ENCODE data around the gene BLMH.
"Not testable (repeated sequence)": the region's sequence is repeated elsewhere in the genome, so short reads cannot be mapped to it uniquely, and the experiment has no call there.

BLMH gene

GRCh38 chr17:30228011-30228410 lies 63.7 kb downstream of the BLMH start:
- no peak for DNase-seq (ENCODE audit: low read depth)

DNA sequence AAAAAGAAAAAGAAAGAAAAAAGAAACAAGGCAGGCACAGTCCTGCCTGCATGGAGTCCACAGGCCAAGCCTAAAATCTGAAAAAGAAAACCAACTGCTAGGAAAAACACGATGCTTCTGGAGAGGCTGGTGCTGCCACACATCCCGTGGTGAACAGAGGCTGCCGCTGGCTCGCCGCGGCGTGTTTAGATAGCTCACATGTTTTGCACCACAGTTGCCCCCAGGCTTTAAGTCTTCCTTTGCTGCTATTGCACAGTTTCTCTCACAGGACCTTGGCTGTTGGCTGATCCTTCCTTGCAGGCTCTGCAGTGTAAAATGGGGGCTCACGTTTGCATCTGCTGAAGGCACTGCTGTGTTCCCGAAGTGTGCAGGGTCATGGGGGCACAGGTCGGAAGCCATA lies 64.9 kb downstream of the BLMH start:
- no peak for DNase-seq (ENCODE audit: low read depth)

GRCh38 chr17:30225919-30226553 lies 65.7 kb downstream of the BLMH start:
- no peak for DNase-seq (ENCODE audit: low read depth)

GRCh38 chr17:30225112-30225511 lies 66.6 kb downstream of the BLMH start:
- no peak for DNase-seq (ENCODE audit: low read depth)

- DNase-seq (ENCODE audit: low read depth) = no peak
Observed at GRCh38 chr17:30224419-30224960, 67.3 kb downstream of the BLMH start.

DNA sequence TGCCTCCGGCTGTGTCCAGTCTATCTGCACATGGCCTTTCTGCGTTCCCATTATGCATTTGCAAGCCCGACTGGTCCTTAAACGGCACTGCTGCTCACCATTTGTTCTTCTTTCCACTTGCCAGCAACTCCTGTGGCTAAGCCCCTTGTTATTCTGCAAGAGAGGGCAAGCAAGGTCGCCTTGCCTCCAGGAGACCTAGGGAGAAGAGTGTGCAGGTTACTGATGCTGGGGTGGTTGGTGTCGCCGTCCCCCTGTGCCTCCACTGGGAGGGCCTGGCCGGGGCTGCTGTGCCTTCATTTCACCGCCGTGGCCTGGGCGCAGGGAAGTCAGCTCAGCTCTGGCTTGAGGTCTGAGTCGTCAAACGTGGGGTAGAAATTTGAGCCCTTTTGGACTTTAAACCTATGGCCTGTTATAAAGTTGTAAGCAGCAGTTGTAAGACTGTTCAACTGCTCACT lies 69.0 kb downstream of the BLMH start:
- DNase-seq (ENCODE audit: low read depth) = no peak

DNA sequence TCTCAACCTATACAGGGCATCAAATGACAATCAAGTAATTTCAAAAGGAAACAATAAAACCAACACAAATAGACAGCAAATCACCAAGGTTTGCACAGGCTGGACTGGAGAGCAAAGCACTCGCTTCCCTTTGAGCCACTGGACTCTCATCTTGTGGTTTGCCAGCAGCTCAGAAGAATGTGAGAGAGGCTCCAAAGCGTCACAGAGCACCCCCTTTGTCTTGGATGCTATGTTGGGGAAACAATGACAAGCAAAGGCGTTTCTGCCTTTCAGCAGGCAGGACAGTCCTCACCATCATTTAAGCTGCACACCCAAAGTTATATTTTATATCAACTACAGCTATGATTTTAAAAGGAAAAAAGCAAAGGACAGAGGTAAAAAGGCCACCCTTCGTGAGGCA lies 69.5 kb downstream of the BLMH start:
- no peak for DNase-seq (ENCODE audit: low read depth)

GRCh38 chr17:30221346-30221745 lies 70.4 kb downstream of the BLMH start:
- no peak for DNase-seq (ENCODE audit: low read depth)

- DNase-seq (ENCODE audit: low read depth) = no peak
Observed at GRCh38 chr17:30220414-30220813, 71.3 kb downstream of the BLMH start.

GRCh38 chr17:30219833-30220232 lies 71.9 kb downstream of the BLMH start:
- DNase-seq (ENCODE audit: low read depth) = no peak

DNA sequence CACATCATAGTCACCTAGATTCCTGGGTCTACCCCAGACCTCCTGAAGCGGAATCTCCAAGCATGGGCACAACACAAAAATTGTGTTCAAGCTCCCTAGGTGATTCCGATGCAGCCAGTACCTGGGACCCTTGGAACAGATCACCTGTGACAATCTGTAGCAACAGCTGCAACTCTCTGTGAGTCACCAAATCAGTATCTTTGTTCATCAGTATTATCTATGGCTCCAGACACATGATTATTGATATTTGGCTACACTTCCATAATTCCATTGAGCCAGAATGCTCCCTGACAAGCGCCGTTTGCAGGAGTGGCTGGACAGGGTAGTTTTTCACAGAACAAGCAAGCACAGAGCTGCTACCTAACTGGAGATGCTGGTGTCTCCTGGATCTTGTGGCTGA lies 72.4 kb downstream of the BLMH start:
- DNase-seq (ENCODE audit: low read depth) = no peak

DNA sequence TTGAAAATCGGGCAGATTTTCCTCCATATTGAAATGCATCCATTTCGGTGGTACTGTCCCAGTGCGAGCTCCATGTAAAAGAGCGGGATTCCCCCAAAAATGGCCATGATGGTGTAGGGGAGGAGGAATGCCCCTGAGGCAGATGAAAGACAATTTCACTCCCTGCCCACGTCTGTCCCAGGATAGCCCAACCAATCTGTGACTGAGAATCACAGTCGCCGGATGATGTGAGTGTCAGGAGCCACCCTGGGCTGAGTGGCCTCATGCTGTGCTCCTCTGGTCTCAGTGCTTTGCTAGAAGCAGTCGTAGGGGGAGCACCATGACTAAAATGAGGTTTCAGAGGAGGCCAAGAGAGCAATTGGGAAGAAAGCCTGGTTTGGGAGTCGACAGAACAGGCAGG lies 72.9 kb downstream of the BLMH start:
- no peak for DNase-seq (ENCODE audit: low read depth)

- no peak for DNase-seq (ENCODE audit: low read depth)
Observed at GRCh38 chr17:30217746-30218245, 73.9 kb downstream of the BLMH start.

DNA sequence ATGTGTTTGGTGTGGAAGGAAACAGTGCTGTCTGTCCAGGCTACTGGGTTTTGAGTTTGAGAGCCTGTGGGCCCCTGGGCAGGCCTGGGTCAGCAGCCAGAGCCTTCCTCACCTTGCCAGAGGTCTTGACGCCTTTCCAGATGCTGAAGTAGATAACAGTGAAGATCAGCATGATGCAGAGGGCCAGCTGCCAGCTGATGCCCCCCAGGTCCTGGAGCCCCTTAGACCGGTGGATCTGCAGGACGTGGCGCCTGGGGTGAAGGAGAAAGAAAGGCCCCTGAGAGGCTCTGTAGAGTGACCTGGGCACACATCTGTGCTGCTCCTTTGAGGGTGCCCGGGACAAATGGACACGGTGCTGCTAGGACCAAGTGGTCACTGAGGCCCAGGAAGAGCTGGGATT lies 74.7 kb downstream of the BLMH start:
- no peak for DNase-seq (ENCODE audit: low read depth)

DNA sequence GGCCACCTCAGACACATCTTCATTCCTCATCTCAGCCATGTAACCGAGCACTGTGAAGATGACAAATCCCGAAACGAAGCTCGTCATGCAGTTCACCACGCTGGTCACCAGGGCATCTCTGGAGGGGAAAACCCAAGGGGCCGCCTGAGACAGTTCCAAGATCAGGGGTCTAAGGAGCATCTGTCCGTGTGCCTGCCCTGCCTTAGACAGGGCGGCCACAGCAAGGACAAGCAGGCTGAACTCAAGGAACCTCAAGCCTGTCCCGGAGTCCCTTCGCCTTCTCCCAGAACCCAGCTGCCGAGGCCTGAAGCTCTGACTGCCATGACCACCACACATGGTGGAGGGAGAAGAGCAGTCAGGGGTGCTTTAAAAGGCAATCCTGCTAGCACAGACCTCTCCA lies 79.0 kb downstream of the BLMH start:
- DNase-seq (ENCODE audit: low read depth) = no peak

DNA sequence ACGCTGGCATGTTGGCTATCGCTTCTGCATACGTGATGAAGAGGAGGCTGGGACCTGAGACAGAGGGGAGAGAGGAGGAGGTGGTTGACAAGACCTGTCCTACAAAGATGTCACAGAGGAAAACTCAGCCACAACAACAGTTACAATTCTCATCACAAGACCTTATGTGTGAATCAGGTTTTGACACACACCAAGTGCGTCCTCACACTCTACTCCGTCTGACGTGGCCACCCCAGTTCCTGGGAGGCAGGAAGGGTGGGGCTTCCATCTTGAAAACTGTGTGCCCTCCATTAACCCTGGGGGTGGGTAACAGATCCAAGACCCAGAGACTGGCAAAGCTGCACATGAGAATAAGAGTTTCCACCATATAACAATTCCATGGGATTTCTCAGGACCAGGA lies 80.4 kb downstream of the BLMH start:
- no peak for DNase-seq (ENCODE audit: low read depth)

- DNase-seq (ENCODE audit: low read depth) = no peak
Observed at GRCh38 chr17:30210901-30211300, 80.8 kb downstream of the BLMH start.

- DNase-seq (ENCODE audit: low read depth) = no peak
Observed at GRCh38 chr17:30210366-30210765, 81.4 kb downstream of the BLMH start.

DNA sequence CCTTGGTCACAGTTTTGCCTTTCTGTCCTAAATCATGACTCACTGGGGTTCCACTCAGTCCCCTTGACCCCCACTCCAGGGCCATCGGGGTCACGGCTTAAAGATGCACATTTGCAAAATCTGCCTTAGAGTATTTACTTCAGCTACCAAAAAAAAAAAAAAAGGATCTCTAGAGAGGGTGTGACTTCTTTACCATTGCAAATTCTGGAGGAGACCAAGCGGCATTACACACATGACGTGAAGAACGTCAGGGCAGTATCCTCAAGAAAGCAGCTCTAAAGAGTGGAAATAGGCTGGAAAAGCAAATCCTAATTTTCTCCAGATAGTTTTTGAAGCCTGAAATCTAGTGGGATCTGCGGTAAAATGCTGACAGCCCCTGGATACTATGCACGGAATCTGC lies 81.8 kb downstream of the BLMH start:
- DNase-seq (ENCODE audit: low read depth) = no peak

DNA sequence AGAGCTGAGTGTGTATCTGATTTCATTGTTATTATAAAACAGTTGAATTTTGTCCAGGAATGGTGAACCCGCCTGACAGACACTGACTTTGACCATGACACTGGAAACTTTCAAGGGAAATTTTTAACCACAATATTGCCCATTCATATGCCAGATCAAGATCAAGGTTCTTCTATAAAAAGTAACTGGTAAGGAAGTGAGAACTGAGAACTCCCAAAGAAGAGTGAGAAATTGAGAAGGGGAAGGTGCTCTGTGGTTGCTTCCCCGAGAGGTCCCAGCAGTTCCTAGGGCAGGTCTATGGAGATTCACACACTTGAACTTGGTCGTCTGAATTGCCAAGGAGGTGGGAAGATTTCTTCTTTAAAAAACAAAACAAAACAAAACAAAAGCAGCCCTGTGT lies 83.5 kb downstream of the BLMH start:
- DNase-seq (ENCODE audit: low read depth) = no peak

DNA sequence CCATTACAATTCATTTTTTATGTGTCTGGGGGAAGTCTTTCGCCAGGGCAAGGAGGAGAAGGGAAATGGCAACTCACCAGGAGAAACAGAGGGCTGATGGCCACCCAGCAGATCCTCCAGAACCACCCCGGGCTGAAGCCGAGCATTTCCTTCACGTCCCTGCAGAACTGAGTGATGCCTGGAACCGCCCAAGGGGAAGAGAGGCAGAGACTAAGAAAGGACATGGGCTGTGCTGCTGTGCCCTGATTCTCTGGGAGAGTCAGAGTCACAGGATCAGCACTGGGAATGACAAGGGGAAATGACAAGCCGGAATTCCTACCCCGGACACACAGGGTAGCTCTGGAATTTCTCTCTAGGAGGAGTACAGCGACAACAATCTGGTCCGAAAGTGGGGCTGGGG lies 84.1 kb downstream of the BLMH start:
- DNase-seq (ENCODE audit: low read depth) = no peak

GRCh38 chr17:30203471-30203981 lies 88.2 kb downstream of the BLMH start:
- no peak for DNase-seq (ENCODE audit: low read depth)

DNA sequence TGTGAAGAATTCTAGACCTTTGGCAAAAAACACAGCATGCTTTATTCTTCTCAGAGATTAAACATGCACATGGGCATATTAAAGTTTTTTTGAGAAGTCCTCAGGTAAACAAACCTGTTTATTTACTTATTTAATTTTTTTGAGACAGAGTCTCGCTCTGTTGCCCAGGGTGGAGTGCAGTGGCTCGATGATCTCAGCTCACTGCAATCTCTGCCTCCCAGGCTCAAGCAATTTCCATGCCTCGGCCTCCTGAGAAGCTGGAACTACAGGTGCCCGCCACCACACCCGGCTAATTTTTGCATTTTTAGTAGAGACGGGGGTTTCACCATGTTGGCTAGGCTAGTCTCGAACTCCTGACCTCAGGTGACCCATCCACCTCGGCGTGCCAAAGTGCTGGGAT lies 91.1 kb downstream of the BLMH start:
- DNase-seq (ENCODE audit: low read depth) = not testable (repeated sequence)

DNA sequence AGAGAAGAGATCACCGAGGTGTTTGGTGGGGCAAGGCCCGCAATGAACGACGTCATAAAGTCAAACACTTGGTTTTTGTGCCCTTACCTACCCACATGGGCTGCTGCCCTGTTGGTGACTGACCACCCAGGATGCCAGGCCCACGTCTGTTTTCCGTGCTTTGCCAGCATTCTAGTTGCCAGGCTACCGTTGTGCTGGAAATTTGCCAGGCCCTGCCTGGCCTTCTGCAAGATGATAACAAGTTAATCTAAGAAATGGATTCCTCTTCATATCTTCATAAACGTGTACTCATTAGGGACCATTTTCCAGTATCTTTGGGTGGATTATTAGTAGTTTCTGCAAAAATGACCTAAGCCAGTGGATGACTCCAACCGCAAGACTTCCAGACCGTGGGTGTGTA lies 91.6 kb downstream of the BLMH start:
- DNase-seq (ENCODE audit: low read depth) = no peak

All from iris pigment epithelial cell (primary cell).